Fibroblast of skin of abdomen (primary cell): ENCODE measurements around the gene CDKAL1.
"Not testable (repeated sequence)": the region's sequence is repeated elsewhere in the genome, so short reads cannot be mapped to it uniquely, and the experiment has no call there.

ENCODE experiments used
- DNase-seq: peaks from one replicate; pipeline ENCODE4 v3.0.0-alpha.2; 2013

CDKAL1 gene

DNA sequence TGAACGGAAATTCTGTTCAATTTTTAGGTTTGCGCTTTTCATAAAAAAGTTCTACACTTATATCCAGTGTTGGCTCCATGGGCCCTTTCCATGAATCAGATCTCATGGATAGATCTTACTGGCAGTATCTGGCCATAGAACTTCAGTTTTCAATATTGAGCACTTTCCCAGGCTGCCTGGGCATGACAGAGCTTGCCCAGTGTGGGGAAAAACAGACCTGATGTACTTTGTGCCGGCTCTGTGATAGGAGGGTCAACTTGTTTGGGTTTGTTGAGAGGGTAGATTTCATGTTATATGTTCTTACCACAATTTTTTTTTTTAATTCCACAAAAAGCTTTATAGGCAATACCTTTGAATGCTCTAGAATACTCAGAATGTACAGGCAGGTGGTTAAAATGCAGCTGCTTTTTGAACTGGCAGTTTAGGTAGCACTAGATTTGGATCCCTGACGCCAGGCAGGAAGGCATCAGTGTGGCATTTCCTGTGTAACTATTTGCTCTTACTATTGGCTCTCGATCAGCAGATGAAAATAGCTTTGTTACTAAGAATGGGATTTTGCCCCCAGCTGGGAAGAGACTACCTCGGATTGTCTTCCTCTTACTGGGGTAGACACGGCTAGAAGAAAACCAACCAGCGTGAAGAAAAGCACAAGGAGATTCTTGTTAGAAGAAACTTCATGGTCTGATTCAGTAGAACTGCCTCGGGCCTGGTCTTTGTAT is 654.4 kb downstream of the CDKAL1 start:
- no peak for DNase-seq

DNA sequence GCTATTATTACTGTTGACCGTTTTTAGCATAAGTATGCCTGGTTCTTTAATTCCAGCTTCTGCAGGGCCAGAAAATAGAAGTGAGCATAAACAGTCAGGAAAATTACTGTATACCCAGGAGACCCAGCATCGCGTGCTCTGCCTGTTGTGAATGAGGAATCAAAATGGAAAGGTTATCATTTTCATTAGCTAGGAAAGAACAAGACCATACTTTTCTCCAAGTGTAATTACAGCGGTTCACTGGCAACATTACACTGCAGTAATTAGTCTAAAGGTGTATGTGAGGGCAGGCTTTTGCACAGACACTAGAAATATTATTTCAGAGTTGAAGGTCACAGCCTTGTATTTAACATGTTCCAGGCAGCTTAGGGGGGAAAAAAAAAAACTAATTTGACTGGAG is 655.5 kb downstream of the CDKAL1 start:
- DNase-seq = no peak

DNA sequence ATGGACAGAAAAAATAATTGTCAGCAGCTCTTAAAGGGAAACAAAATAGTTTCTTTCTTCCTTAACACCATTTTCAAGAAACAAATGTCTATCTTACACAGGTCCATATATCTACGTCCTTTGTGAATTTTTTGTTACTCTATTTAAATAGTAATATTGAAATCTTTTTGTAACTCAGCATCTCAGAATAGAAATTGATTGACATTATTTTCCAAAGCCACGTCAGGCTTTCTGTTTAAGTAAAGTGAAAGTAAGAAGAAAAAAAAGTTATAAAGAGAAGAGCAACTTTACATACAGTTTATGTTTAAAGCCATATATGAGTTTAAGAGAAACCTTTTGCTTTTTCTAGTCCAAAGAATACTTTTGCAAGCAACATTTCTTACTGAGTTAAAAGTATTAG is 656.4 kb downstream of the CDKAL1 start:
- no peak for DNase-seq

DNA sequence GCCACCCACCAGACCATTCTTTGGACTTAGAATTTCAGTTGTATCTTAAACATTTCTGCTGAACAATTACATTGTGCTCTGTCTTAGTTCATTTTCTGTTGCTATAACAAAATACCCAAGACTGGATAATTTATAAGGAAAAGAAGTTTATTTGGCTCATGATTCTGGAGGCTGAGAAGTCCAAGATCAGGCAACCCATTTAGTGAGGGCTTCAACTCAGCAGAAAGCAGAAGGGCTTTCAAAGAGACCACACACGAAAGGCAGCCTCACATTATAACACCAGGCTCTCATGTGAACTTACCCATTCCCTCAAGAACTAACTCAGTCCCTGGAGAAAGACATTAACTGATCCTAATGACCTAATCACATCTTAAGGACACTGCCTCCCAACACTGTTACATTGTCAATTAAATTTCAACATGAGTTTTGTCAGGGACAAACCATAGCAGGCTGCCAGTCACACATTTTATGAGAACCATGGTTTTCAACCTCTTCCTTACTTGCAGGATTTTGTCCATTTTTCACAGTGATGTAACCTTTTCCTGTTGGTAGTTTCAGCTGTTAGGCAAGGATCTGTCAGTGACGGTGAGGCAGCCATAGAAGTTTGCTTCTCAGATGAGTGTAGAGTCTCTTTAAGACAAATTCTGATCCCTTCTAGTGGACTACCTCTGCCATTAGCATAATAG is 659.7 kb downstream of the CDKAL1 start:
- no peak for DNase-seq

DNA sequence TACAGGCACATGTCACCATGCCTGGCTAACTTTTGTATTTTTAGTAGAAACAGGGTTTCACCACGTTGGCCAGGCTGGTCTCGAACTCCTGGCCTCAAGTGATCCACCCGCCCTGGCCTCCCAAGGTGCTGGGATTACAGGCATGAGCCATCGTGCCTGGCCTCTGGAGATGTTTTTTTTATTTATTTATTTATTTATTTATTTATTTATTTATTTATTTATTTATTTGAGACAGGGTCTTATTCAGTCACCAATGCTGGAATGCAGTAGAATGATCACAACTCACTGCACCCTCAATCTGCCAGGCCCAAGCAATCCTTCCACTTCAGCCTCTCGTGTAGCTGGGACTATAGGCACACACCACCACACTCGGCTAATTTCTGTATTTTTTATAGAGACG is 661.0 kb downstream of the CDKAL1 start:
- DNase-seq = not testable (repeated sequence)

DNA sequence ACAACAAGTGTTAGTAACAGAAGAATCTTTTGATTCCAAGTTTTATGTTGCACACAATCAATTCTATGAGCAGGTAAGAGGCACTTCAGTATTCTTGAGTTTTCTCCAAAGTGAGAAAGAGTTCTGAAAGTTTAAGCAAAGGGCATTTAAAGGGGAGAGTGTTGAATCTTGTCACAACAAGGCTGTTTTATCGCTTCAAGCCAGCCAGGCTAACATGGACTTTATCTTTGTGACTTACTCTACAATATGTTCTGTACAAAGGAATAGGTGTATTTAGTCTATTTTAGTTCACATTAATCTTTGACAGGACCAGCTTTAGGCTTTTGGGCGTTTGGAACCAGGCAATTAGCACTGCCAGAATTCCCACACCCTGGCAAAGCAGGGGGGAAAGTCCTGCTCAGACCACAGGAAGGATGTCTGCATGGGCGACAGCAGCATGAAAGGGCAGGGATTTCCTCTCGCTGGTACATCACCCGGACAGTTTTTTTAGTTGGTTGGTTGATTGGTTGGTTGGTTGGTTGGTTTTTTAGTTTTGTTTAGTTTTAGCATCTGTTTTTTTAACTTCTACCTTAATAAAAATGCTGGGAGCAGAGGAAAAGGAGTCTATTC is 663.9 kb downstream of the CDKAL1 start:
- no peak for DNase-seq

DNA sequence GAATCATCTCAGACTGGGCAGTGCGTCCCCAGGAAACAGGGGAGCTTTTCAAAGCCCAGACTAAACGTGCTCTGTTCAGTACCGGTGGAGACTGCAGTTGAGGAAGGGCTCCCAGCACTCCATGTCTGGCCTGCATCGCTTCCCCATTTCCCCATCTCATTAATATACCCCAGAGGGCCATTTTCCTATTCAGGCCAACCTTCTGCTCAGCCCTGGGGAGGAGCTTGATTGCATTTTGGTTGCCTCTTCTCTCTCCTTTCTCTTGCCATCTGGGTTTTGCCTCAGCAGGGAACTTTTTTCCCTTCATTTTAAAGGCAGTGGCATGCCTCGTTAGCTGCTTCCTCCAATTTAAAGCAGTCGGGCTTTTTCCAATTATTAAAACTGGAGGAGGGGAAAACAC is 665.0 kb downstream of the CDKAL1 start:
- DNase-seq = no peak

DNA sequence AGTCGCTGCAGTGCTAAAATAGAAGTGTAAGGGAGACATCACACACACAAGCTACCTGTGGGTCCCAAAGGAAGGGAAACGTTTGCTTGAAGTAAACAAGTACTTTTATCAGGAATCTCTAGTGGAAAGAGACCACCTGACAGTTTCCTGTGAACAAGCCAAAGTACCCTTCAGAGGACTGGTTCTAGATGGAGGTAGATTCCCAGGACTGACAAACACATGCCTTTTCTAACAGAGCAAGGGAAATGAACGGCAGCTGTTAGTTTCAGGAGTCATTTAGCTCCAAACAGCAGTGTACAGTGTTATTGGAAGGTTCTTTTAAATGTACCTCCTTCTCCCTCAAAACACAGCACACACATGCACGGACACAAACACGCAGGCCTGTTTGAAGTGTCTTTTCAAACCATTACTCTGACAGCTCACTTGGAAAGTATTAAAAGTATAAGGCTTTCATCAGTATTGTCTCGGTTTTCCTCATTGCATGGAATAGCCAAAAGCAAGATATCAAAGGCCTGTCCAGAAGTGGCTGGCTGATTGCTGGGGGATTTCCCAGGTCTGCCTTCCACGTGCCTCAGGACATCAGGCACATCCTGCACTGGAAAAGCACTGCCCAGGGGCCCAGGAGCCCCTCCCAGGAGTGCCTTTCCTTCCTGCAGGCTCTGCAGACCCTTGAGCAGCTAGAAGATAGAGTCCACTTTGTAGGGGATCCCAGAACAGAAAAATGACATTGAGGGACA is 666.0 kb downstream of the CDKAL1 start:
- DNase-seq = no peak

DNA sequence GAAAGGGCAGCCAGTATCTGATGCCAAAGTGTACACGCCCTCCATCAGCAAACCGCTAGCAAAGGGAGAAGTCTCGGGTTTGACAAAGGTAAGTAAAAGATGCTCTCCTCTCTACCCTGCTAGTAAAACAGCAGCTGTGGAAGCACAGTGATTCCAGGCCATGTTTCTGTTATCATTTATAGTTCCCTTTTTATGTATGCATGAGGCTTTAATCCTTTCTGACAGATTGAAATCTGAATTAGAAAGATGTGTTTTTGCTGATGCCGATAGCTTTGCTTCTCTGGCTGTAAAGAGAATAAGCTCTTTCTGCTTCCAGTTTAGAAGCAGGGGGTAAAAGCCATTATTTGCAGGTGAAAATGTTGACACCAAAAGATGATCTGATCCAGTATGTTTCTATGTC is 666.9 kb downstream of the CDKAL1 start:
- DNase-seq = no peak

DNA sequence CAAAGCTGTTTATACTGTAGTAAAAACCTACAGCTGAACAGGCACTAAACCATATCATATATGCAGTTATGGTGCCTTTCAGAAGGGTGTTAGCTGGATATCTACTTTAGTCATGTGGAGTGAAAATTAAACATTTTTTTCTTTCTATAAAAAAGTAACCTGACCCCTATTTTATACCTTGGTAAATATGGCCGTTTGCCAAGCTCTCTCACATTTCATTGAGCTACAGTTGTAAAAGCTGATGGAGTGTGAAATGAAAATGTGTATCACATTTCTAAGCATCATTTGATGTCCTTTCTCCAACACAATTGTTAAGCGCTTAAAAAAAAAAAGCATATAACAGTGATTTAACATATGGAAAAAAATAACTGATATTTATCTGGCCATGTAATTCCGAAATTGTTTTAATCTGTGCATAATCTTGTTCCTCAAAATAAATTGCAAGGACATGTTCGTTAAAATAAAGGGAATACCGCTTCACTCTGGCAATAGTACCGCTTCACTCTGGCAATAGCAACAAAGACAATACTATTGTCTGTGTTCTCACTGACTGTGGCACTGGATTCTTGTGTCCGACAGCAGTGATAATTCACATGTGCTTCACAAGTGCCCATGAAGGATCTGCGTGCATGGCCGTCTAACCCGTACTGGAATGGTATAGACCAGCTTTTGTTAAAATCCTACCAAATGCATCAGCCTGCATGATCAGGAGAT is 667.5 kb downstream of the CDKAL1 start:
- DNase-seq = no peak

DNA sequence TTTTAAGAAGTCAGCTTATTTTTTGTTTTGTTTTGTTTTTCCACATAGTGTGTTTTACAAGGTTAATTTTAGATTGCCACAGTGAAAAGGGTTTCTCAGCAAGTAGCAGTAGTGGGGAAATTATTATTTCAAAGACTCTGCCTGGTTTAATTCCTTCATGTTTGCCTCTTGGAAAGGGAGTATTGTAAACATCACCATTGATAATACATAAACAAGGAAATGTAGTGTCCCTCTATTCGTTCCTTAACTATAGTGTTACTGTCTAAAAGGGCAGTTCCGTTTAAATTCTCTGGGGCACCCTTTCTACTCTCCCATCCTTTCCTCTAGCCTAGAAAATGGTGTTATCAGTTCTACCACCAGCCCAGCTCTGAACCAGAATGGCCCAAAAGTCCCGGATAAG is 668.3 kb downstream of the CDKAL1 start:
- DNase-seq = no peak

DNA sequence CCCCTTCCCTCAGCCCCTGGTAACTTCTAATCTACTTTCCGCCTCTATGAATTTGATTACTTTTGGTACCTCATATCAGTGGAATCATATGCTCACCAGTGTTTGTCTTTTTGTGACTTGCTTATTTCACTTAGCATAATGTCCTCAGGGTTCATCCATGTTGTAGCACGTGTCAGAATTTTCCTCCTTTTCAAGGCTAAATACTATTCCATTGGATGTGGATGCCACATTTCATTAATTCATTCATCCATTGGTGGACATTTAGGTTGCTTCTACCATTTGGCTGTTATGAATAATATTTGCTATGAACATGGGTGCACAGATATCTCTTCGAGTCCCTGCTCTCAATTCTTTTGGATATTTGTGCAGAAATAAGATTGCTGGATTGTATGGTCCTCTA is 670.7 kb downstream of the CDKAL1 start:
- no peak for DNase-seq

DNA sequence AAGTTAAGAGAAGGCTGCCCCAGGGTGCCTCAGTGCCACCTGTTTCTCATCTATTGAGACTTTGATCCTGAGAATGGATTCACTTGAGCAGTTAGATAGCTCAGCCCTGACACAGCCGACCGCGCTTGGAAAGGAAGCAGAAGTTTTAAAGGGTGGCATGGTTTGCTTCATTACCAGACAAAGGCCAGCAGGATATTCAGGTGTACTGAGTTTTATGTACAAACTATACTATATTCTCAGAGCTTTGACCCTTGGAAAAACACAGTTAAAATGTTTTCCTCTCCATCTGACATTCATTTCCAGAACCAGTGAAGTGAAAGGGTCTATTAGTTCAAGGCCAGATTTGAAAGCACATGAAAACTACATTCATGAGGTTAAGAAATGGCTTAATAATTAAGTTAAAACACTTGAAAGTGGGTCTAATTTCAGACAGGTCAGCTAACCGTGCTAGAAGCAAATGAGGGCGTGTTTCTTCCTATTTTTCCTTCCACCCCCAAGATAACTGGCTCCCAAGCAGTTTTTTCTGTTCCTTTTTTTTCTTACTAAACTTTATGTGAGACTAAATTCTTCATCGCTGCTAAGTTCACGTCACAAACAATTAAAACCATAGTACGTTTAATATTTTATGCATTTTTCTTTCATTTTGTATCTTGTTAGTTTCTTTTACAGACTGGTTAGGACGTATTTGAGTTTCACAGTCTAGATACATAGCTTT is 674.0 kb downstream of the CDKAL1 start:
- no peak for DNase-seq

DNA sequence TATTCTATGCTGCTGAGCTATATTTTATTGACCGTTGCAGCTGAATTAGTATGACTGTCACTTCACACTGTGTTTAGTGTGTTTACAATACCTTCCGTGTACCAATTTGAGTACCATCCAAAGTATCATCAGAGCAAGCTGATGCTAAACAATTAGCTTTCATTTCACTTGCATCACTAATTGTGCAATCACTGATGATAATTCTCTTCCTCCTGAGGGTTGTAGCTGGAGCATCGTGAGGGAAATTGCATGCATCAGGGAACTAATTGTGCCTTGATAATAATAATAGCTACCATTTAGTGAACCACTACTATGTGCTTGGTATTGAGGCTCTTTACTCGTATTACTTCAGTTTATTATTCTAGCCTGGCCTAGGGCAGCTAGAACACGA is 674.5 kb downstream of the CDKAL1 start:
- DNase-seq = no peak

DNA sequence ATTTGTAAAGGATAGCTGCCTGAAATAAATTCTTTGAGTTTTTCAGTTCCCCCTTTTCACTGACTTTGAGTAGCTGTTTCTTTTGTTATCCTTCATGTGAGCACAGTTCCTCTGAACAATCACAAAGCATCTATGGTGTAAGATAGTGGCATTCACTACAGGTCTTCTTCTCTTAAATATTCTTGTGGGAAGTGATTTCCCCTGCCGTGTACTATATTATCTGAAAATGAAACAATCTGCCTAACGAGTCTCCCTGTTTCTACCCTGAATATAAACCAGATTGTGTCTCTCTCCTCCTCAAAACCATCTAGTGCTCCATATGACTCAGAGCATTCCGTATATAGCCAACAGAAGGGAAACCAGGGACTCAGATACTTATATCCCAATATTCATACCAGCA is 679.2 kb downstream of the CDKAL1 start:
- peak; percentile 33 for DNase-seq

DNA sequence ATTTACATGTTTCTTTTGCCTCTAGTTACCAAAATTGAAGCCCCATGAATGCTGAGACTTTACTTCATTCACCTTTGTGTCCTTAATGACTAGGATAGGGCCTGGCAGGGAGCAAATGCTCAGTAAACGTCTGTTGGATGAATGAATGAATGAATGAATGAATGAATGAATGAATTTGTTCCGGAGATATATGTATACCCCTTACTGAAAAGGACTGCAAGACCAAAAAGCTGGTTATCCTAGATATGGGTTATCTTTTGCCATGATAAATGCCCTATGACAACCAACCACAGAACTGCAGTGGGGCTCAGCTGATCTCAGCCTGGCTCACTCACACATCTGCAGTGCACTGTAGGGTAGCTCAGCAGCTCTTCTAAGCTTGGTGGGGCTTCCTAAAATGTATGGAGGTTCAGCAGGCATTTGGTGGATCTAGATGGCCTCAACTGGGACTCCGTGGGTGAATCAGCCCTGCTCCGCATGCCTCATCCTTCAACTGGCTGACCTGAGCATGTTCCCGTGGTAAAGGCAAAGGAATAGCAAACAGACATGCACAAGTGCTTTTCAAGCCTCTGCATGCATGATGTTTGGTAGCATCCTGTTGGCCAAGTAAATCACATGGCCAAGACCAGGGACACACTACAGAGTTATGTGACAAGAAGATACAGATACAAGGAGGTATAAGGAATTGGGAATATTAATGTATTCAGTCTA is 680.6 kb downstream of the CDKAL1 start:
- no peak for DNase-seq

DNA sequence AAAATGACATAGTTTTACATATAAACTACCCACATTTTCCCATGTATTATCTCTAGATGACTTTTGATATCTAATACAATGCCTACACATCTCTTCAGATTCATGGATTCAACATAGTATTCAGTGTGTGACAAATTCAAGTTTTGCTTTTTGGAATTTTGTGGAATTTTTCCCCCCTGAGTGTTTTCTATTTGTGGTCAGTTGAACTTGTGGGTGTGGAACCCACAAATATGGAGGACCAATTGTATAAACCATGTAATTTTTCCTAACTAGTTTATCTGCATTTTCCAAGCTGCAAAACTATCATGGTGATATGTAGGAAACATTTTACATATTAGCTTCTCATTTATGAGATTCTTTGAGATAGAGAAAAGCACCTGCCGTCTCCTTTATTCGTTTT is 685.0 kb downstream of the CDKAL1 start:
- peak; percentile 14 for DNase-seq

DNA sequence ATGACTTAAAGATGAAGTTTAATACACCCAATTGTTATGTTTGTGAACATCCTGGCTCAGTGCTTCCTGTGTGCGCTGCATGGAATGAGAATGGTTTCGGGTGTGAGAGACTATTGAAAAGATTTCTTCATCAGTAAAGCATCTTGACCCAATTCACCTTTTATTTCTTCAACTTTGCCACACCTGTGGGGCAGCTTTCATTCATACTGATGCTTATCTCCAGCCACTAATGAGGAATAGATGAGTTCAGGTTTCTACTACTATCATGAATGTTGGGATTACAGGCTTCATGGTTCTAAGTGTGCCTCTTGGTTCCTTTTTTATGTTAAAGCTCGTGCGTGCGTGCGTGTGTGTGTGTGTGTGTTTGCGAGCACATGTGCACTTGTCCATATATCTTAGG is 685.6 kb downstream of the CDKAL1 start:
- DNase-seq = no peak

DNA sequence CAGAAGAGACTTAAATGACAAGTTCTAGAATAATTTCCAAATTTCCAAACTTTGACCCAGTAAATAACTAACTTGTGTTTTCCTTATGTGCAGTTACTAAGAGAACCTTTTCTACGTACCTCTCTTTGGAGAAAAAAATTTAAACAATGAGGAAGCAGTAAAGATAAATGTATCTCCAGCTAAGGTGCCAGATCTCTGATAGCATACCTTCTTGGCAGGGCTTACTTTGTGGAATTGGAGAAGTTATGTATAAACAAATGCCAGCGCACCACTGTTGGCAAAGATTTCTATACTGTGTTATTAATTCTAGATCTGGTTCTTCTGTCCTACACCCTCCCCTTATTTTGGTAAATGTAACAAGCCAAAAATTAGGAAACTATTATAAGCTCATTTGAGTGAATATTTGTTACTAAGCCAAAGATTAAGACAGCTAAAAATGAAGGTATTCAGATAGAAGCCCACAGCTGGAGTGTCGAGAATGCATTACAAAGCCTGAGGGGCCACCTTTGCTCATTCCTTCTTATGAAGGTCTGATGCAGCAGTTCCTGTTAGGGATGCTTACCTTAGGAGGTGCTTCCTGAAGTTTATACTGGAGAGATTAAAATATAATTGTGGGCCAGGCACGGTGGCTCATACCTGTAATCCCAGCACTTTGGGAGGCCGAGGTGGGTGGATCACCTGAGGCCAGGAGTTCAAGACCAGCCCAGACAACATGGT is 686.2 kb downstream of the CDKAL1 start:
- DNase-seq = no peak

DNA sequence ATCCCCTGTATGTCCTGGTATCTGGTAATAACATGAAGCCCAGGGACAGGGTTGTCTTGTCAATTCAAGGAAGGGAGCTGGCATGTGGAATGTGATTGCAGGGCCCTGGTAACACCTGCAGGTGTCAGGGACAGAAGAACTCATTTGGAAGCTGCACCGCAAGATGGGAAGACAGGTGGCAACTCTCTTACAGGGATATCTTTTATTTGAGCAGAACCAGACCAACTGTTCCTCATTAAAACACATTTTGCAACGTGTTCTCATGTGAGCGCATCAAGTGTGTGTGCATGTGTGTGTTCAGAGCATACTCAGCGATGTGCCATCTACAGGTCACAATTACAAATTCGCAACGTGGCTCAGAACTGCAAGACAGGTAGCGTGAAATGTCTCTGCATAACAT is 688.4 kb downstream of the CDKAL1 start:
- no peak for DNase-seq

DNA sequence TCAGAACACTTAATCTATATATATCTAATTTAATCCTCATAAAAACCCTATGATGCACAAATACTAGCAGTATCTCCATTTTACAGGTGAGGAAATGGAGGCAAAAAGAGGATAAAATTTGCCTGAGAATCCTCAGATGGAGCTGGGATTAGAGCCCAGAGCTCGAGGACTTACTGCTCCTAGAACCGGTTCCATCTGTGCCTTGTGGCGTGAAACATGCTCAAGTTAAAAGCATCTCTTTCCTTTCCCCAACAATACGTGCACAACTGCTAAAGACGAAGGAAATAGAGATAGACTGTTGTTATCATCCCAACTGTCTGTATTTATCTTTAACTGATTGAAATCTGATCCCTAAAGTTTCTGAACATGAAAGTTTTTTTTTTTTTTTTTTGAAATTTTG is 691.7 kb downstream of the CDKAL1 start:
- DNase-seq = no peak
